ENCODE results near the gene CALML4.
"Not testable (repeated sequence)": the region's sequence is repeated elsewhere in the genome, so short reads cannot be mapped to it uniquely, and the experiment has no call there.

Gene CALML4

DNA sequence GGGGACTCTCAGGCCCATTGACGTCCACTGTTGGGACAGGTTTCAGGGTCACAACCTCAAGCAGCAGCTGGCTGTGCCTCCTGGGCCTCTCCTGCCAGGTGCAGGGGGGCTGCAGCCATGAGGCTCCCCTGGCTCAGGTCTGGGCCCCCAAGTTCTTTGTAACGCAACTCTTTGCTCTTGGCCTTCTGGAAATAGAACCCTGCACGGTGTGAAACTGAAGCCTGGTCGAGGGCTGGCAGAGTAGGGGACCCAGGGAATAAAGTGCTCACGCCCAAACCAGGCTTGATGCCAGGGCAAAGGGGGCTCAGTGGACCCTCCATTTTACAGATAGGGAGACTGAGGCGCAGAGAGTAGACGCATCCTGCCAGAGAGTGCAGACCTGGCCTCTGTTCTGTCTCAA, 771 bp downstream of the CALML4 start:
- DNase-seq (ENCODE audit: low spot score), result no peak
- TF ChIP-seq, protein P1, sequence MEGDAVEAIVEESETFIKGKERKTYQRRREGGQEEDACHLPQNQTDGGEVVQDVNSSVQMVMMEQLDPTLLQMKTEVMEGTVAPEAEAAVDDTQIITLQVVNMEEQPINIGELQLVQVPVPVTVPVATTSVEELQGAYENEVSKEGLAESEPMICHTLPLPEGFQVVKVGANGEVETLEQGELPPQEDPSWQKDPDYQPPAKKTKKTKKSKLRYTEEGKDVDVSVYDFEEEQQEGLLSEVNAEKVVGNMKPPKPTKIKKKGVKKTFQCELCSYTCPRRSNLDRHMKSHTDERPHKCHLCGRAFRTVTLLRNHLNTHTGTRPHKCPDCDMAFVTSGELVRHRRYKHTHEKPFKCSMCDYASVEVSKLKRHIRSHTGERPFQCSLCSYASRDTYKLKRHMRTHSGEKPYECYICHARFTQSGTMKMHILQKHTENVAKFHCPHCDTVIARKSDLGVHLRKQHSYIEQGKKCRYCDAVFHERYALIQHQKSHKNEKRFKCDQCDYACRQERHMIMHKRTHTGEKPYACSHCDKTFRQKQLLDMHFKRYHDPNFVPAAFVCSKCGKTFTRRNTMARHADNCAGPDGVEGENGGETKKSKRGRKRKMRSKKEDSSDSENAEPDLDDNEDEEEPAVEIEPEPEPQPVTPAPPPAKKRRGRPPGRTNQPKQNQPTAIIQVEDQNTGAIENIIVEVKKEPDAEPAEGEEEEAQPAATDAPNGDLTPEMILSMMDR (IDR thresholded peaks at IDR 0.05; ENCODE audit: extremely low read depth, missing control alignments), result no peak

DNA sequence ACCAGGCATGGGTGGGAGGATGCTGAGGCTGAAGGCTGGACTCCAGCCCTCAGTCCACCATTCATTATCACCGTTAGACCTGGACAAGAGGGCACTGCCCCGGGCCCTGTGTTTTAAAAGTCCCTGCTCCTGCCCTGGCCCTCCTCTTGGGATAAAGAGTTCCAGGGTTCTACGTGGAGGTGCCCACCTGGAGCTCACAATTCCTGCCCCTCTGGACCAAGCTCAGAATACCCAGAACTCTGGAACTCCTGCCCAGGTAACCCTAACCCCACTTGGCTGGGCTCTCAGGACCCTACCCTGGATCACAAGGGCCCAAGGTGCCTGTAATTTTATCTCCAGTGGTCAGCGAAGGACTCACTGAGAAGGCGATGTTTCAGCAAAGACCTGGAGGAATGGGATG, 1.2 kb downstream of the CALML4 start:
- no peak for DNase-seq (ENCODE audit: low spot score)
- TF ChIP-seq, protein P1 (IDR thresholded peaks at IDR 0.05; ENCODE audit: extremely low read depth, missing control alignments), result no peak

DNA sequence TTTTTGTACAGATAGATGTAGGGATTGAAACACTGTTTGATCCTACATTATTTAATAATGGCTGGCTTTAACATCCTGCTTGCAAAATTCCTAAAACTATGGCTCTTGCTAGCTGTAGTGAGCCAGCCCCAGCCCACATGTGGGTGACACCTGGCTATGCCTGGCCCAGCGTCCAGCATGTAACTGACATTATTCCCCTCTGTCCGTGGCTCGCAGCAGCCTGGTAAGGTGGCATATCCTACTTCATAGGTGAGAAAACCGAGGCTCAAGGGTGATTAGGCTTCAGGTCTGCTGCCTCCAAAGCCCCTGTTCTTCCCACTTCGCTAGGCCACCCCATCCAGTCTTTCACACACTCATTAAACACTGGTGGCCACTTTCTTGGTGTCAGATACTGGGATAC, 1.6 kb downstream of the CALML4 start:
- TF ChIP-seq, protein P1 (IDR thresholded peaks at IDR 0.05; ENCODE audit: extremely low read depth, missing control alignments), result no peak
- peak; percentile 5 for DNase-seq (ENCODE audit: low spot score)

DNA sequence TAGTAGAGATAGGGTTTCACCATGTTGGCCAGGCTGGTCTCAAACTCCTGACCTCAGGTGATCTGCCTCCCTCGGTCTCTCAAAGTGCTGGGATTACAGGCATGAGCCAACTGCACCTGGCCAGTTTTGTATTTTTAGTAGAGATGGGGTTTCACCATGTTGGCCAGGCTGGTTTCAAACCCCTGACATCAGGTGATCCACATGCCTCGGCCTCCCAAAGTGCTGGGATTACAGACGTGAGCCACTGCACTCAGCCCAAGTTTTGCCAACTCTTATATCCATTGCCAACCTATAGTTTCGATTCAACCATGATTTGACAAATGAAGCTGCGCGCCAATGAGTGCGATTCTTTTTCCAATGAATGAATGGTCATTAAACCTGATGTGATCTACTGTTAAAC, 2.1 kb downstream of the CALML4 start:
- DNase-seq (ENCODE audit: low spot score), result not testable (repeated sequence)

DNA sequence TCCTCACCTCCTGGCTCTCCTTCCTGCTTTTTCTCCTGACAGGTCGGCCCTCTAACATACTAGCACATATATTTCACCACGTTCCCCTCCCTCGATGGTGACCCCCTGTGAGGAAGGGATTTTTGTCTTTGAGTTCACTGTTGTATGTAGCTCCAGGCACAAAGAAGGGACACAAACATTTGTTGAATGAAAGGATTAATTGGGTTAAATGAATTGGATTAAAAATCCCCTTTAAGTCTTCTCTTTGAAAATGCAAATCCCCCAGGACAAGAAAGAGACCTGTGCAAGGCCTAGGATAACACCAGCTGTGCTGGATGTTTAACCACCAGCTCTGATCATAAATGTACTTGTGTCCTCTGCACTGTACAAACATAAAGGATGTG, 3.3 kb downstream of the CALML4 start:
- TF ChIP-seq, protein P1 (IDR thresholded peaks at IDR 0.05; ENCODE audit: extremely low read depth, missing control alignments), result no peak
- DNase-seq (ENCODE audit: low spot score), result no peak

DNA sequence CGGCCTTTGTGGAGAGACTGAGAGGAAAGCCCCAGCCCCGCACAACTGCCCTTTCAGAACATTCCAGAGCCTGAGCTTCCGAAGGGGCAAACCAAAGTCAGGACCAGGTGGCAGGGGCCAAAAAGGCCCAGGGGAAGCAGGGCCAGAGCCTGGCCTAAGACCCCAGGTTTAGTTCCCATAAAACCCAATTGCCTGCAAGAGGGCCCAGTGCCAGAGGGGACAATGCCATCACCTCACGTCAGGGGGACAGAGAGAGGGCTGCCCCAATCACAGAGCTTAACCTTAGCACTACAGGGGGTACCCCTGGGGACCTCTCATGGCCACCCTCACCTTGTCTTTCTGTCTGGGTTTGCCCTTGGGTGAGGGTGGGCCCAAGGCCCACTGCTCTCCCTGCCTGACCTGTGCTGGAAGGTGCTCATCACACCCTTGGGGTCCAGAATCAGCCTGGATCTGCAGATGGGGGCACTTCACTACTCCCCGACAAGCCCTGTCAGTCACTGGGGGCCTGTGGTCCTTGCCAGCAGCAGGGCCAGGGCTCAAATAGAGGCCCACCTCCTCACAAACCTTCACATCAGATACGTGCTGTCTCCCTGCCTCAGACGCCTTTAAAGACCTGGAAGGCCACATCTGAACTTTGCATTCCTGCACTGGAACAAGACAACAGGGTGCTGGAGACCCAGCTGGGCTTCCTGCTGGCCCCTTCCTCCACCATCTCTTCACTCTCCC, 3.8 kb downstream of the CALML4 start:
- TF ChIP-seq, protein P1 (IDR thresholded peaks at IDR 0.05; ENCODE audit: extremely low read depth, missing control alignments), result no peak
- DNase-seq (ENCODE audit: low spot score), result no peak

DNA sequence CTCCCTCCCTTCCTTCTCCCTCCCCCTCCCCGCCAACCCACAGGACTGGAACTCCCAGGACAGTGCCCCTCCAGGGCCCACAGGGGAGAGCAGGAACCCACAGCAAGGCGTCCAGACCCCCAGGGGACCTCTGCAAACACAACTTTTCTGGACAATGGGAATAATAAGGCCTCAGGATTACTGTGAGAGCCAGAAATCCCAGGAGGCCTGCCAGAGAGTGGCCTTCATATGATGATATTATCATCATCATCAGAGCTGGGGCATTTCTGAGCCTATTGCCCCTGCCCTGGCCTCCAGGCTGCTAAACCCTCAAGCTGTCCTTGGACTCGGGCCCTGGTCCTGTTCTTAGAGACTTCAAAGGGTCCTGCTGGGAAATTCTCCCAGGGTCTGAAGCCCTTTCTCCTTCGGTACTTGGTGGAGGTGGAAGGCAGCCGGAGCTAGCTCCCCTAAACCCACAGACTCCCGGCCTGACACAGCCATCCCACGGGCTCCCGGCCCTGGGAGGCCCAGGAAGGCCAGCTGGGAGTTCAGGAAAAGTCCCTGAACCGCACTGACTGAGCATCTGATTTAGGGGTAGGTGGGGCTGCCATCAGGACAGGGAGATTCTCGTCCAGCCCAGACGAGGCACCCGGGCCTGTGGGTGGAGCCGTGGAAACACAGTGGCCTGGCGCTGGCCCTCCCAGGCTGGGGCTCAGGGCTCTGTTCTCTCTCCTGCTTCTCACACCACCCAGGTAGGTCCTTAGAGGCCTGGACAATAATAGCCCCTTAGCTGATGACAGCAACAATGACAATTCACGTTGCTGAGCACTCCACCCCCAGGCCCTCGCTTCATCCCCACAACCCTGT, 4.9 kb downstream of the CALML4 start:
- TF ChIP-seq, protein P1 (IDR thresholded peaks at IDR 0.05; ENCODE audit: extremely low read depth, missing control alignments), result no peak
- no peak for DNase-seq (ENCODE audit: low spot score)

Measured in GM20000 (cell line).